IMR-90 (cell line): Measurements from ENCODE around the gene PLCH1. TPM values are rescaled to one million over a fixed set of nuclear protein-coding genes. Genes with fewer than 3 reads are reported as not detected.

Experiments used
- ATAC-seq: fragments of 200-7000 bp; cut with Tn5 transposase; 2 replicates; pipeline ENCODE4 v1.9.1; 2020; ENCODE audit warnings: low read depth, mild to moderate bottlenecking, moderate library complexity
- BruUV-seq: library from RNA; stranded (reverse); fragments of 400-500 nt; replicated peaks from 2 replicates; lab custom pipeline; 2021; lab: Mats Ljungman, UMichigan
- CTCF ChIA-PET: fragments of 300-600 bp; formaldehyde crosslinking; extraction: SDS; loops from one replicate; lab custom pipeline; 2021; ENCODE audit warnings: antibody characterized with exemption; lab: Yijun Ruan, JAX
- POLR2A ChIA-PET: fragments of 300-600 bp; sonication (Branson Sonifier 250); formaldehyde crosslinking; loops from one replicate; lab custom pipeline; 2022; ENCODE audit warnings: antibody characterized with exemption; ENCODE audit not compliant: unreplicated experiment; lab: Charles Lee
- DNase-seq: peaks from one replicate; pipeline ENCODE4 v3.0.0; 2013
- H2AFZ ChIP-seq: replicated peaks from 2 replicates; pipeline ENCODE3; 2013; ENCODE audit warnings: low read length, mild to moderate bottlenecking; ENCODE audit not compliant: poor library complexity
- H2AK5ac ChIP-seq: 2 replicates; pipeline ENCODE4 v1.6.1; 2013; ENCODE audit warnings: low read depth, low read length, inconsistent platforms
- H2AK9ac ChIP-seq: replicated peaks from 2 replicates; pipeline ENCODE3; 2013; ENCODE audit warnings: mild to moderate bottlenecking, low read depth, low read length, moderate library complexity; ENCODE audit not compliant: poor library complexity
- H2BK120ac ChIP-seq: 2 replicates; pipeline ENCODE4 v1.6.1; 2013; ENCODE audit warnings: low read depth, low read length, inconsistent platforms
- H2BK15ac ChIP-seq: 3 replicates; pipeline ENCODE4 v1.6.1; 2013; ENCODE audit warnings: low read depth, low read length, inconsistent platforms
- H2BK20ac ChIP-seq: 2 replicates; pipeline ENCODE4 v1.6.1; 2013; ENCODE audit warnings: low read depth, mild to moderate bottlenecking, inconsistent platforms, low read length, moderate library complexity
- H2BK5ac ChIP-seq: 2 replicates; pipeline ENCODE4 v1.6.1; 2013; ENCODE audit warnings: mild to moderate bottlenecking, low read depth, low read length, inconsistent platforms; ENCODE audit not compliant: poor library complexity, severe bottlenecking
- H3K14ac ChIP-seq: replicated peaks from 2 replicates; pipeline ENCODE4 v1.6.1; 2013; ENCODE audit warnings: low read depth, low read length, inconsistent platforms
- H3K18ac ChIP-seq: 2 replicates; pipeline ENCODE4 v1.6.1; 2013; ENCODE audit warnings: low read depth, low read length, control low read depth
- H3K23ac ChIP-seq: 2 replicates; pipeline ENCODE4 v1.6.1; 2013; ENCODE audit warnings: low read depth, low read length, inconsistent platforms
- H3K27ac ChIP-seq: 2 replicates; pipeline ENCODE4 v1.5.1; 2013; ENCODE audit warnings: mild to moderate bottlenecking, control low read depth, low read length; ENCODE audit not compliant: insufficient read depth
- H3K27me3 ChIP-seq: 2 replicates; pipeline ENCODE4 v1.6.1; 2013; ENCODE audit warnings: low read length; ENCODE audit not compliant: control insufficient read depth, insufficient read depth
- H3K36me3 ChIP-seq: 2 replicates; pipeline ENCODE4 v1.6.1; 2013; ENCODE audit warnings: low read length, mixed read lengths; ENCODE audit not compliant: control insufficient read depth, insufficient read depth
- H3K4ac ChIP-seq: 2 replicates; pipeline ENCODE4 v1.6.1; 2013; ENCODE audit warnings: low read depth, low read length, inconsistent platforms
- H3K4me1 ChIP-seq: 2 replicates; pipeline ENCODE4 v1.6.1; 2013; ENCODE audit warnings: low read length, mixed read lengths; ENCODE audit not compliant: control insufficient read depth, insufficient read depth
- H3K4me2 ChIP-seq: 2 replicates; pipeline ENCODE4 v1.6.1; 2013; ENCODE audit warnings: low read depth, mild to moderate bottlenecking, control low read depth, low read length, moderate library complexity
- H3K4me3 ChIP-seq: 2 replicates; pipeline ENCODE4 v1.5.1; 2013; ENCODE audit warnings: low read depth, mild to moderate bottlenecking, control low read depth, low read length, moderate library complexity; ENCODE audit not compliant: insufficient read depth
- H3K56ac ChIP-seq: 2 replicates; pipeline ENCODE4 v1.6.1; 2013; ENCODE audit warnings: low read length, inconsistent platforms; ENCODE audit not compliant: insufficient read depth; ENCODE audit errors: extremely low read depth
- H3K79me1 ChIP-seq, 2 experiments: 2 replicates each; pipeline ENCODE4 v1.6.1; 2013; ENCODE audit warnings: low read length in 2 of 2, inconsistent platforms in 1 of 2, low read depth in 1 of 2
- H3K9ac ChIP-seq: 2 replicates; pipeline ENCODE4 v1.6.1; 2013; ENCODE audit warnings: low read depth, low read length, control low read depth
- H3K9me1 ChIP-seq: 2 replicates; pipeline ENCODE4 v1.6.1; 2013; ENCODE audit warnings: low read length, inconsistent platforms; ENCODE audit not compliant: insufficient read depth
- H3K9me3 ChIP-seq: 2 replicates; pipeline ENCODE4 v1.6.1; 2013; ENCODE audit warnings: low read length; ENCODE audit not compliant: control insufficient read depth, insufficient read depth
- H4K20me1 ChIP-seq: 2 replicates; pipeline ENCODE4 v1.6.1; 2013; ENCODE audit warnings: low read length, inconsistent platforms; ENCODE audit not compliant: insufficient read depth
- H4K5ac ChIP-seq: 2 replicates; pipeline ENCODE4 v1.6.1; 2013; ENCODE audit warnings: mild to moderate bottlenecking, low read depth, low read length, control low read depth
- H4K8ac ChIP-seq, 2 experiments: 2 replicates each; pipeline ENCODE4 v1.6.1; 2013; ENCODE audit warnings: low read depth in 2 of 2, low read length in 2 of 2, control low read depth in 1 of 2, inconsistent platforms in 1 of 2
- H4K91ac ChIP-seq: 2 replicates; pipeline ENCODE4 v1.6.1; 2013; ENCODE audit warnings: low read depth, low read length, inconsistent platforms; ENCODE audit not compliant: insufficient read depth
- CHD1 ChIP-seq: IDR thresholded peaks from 2 replicates; pipeline ENCODE4 v1.6.1; 2012; ENCODE audit warnings: low read depth, low read length, improper control_type of control experiment
- CTCF ChIP-seq: conservative IDR thresholded peaks from 2 replicates; pipeline ENCODE4 v1.5.1; 2012; ENCODE audit warnings: mild to moderate bottlenecking, low read depth, low read length, improper control_type of control experiment
- MXI1 ChIP-seq: IDR thresholded peaks from 2 replicates; pipeline ENCODE4 v1.6.1; 2012; ENCODE audit warnings: low read depth, mild to moderate bottlenecking, low read length, moderate library complexity, borderline replicate concordance
- NFE2L2 ChIP-seq: fragments of 150-350 bp; IDR thresholded peaks from 2 replicates; pipeline ENCODE4 v1.6.1; 2016; ENCODE audit warnings: low read depth, mild to moderate bottlenecking, low read length
- POLR2A ChIP-seq: IDR thresholded peaks from 2 replicates; pipeline ENCODE4 v1.6.1; 2012; ENCODE audit warnings: mild to moderate bottlenecking, low read depth, low read length
- WGBS, 2 experiments: methylation state at CpG; one replicate each; pipeline versions ENCODE4 v1.1.5 to v1.1.7; 2013; ENCODE audit warnings: missing lambda C conversion rate in 2 of 2; ENCODE audit not compliant: insufficient read length in 1 of 2; ENCODE audit errors: extremely low coverage in 2 of 2; 5-methylcytosine and 5-hydroxymethylcytosine counted together
- dilution Hi-C: fragments of 300-500 bp; cut with HindIII; formaldehyde crosslinking; loops from one replicate; pipeline ENCODE4 v1.14.3; 2018; ENCODE audit warnings: low sequenced_read_pairs; ENCODE audit not compliant: unreplicated experiment
- in situ Hi-C: fragments of 300-500 bp; cut with MboI; formaldehyde crosslinking; loops from 3 replicates; pipeline ENCODE4 v1.14.3; 2019; ENCODE audit warnings: low sequenced_read_pairs, inconsistent platforms, mixed read lengths
- intact Hi-C: fragments of 100-400 bp; cut with micrococcal nuclease; formaldehyde crosslinking; loops from 2 replicates; pipeline ENCODE4 v1.10.0; 2022
- polyA plus RNA-seq, 3 experiments: library from polyadenylated mRNA; depleted of rRNA; stranded (reverse); fragments of >200 nt; gene quantifications; 2 replicates each; pipeline ENCODE4 v1.2.3, GENCODE V29; 2012; ENCODE audit warnings: low replicate concordance in 1 of 3
- total RNA-seq: library from RNA; depleted of rRNA; stranded (reverse); fragments of >200 nt; gene quantifications from 2 replicates; pipeline ENCODE4 v1.2.3, GENCODE V29; 2012
- TF ChIP-seq, protein P1 (sequence below): fragments of 150-350 bp; IDR thresholded peaks from 2 replicates; pipeline ENCODE4 v1.6.1; 2017; ENCODE audit warnings: mild to moderate bottlenecking, antibody characterized with exemption, low read length, low read depth

PLCH1 gene
- total and polyA plus RNA-seq, 2 of the 4 experiments (the other 2 are of a cell fraction): not detected

DNA sequence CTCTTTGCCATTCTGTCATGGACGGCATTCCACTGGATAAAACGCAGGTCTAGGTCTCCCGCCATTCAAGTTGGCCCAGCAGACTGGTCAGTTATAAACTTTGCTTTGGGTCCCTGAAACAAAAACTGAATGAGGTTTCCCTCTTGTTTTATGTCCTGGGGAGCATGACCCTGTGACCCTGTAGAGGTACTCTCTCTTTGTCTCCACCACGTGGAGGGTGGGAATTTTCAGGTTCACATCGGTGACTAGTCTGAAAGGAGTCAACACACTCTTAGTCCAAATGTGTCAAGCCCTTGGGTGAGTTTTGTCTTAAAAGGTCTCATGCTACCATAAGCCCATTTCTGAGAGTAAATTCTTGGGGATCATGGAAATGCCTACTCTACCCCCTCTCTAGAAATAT, 139.9 kb downstream of the PLCH1 start:
- dilution Hi-C loops (no loop called here), intact Hi-C loops (no loop called here), in situ Hi-C loops (no loop called here)
- Histone ChIP-seq H3K4ac (no peak overlapping the region), H3K27ac (no peak overlapping the region), H4K8ac (no peak overlapping the region), H2AK9ac (no peak overlapping the region), H2BK20ac (no peak overlapping the region), H3K4me1 (no peaks in the 10 kb centered on the region), H4K5ac (no peak overlapping the region), H3K23ac (no peak overlapping the region), H3K56ac (no peak overlapping the region), H3K79me1 (no peaks in the 10 kb centered on the region), H3K18ac (no peak overlapping the region), H3K4me3 (no peak overlapping the region), H2AK5ac (no peak overlapping the region), H3K9me3 (peaks cover 5% of the 10 kb centered on the region; the same call in 1 of the 2 replicates), H3K36me3 (no peaks in the 10 kb centered on the region), H3K9ac (no peak overlapping the region), H2BK120ac (no peak overlapping the region), H4K91ac (no peak overlapping the region), H3K4me2 (no peak overlapping the region), H3K9me1 (no peaks in the 10 kb centered on the region), H2BK15ac (no peak overlapping the region), H3K14ac (no peak overlapping the region), H4K20me1 (no peaks in the 10 kb centered on the region), H3K27me3 (no peaks in the 10 kb centered on the region), H2BK5ac (no peak overlapping the region), H2AFZ (no peak overlapping the region)
- TF ChIP-seq CTCF (no peak), POLR2A (no peak), CHD1 (no peak), MXI1 (no peak), NFE2L2 (no peak)
- TF ChIP-seq, protein P1, sequence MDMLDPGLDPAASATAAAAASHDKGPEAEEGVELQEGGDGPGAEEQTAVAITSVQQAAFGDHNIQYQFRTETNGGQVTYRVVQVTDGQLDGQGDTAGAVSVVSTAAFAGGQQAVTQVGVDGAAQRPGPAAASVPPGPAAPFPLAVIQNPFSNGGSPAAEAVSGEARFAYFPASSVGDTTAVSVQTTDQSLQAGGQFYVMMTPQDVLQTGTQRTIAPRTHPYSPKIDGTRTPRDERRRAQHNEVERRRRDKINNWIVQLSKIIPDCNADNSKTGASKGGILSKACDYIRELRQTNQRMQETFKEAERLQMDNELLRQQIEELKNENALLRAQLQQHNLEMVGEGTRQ: no peak
- ATAC-seq (no peak), DNase-seq (no peak)
- POLR2A ChIA-PET: no interaction called here
- CTCF ChIA-PET: no interaction called here
- no TSS peak for BruUV-seq
- 75% methylated on average over 3 of the region's 5 CpGs; no CpG with 5 or more reads in 1 of the 2 experiments for WGBS, 2 experiments
